ENCODE data around the gene DPYSL4.

DNA sequence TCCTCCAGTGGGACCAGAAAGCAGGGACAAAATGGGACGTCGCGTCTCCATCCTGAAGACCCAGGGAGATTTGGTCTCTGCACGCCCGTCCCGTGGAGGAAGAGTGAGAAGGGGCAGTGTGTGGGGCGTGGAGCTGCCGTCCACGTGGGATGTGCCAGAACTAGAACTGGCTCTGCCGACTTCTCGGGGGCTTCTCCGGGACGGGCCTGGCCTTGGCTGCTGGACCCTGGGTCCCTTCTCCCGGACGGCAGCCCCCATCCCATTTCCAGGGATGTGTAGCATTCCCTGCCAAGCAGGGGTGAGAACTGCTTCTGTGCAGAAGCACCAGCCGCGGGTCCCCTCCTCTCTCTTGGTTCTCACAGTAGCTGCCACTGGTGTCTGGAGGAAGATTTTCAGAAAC, 18.8 kb upstream of the DPYSL4 start:
- TF ChIP-seq, protein P1, sequence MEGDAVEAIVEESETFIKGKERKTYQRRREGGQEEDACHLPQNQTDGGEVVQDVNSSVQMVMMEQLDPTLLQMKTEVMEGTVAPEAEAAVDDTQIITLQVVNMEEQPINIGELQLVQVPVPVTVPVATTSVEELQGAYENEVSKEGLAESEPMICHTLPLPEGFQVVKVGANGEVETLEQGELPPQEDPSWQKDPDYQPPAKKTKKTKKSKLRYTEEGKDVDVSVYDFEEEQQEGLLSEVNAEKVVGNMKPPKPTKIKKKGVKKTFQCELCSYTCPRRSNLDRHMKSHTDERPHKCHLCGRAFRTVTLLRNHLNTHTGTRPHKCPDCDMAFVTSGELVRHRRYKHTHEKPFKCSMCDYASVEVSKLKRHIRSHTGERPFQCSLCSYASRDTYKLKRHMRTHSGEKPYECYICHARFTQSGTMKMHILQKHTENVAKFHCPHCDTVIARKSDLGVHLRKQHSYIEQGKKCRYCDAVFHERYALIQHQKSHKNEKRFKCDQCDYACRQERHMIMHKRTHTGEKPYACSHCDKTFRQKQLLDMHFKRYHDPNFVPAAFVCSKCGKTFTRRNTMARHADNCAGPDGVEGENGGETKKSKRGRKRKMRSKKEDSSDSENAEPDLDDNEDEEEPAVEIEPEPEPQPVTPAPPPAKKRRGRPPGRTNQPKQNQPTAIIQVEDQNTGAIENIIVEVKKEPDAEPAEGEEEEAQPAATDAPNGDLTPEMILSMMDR (IDR thresholded peaks at IDR 0.05) = no peak
- TF ChIP-seq EP300 (IDR thresholded peaks at IDR 0.05) (no peak), POLR2AphosphoS5 (IDR thresholded peaks at IDR 0.05) (no peak)

Data from upper lobe of left lung (tissue), 4 donors.